ENCODE measurements around the gene MGAT3. TPM values are rescaled to one million over a fixed set of nuclear protein-coding genes. Genes with fewer than 3 reads are reported as not detected.

The MGAT3 gene
- total and polyA plus RNA-seq, 2 donors (not counting 3 experiments of a cell fraction or from before 2014, with no cell fraction given) = not detected

- TF ChIP-seq MAX (IDR thresholded peaks at IDR 0.05; ENCODE audit: insufficient read depth, insufficient read length) (no peak), CTCF (IDR thresholded peaks at IDR 0.05; ENCODE audit: extremely low read depth in 1 of 2, insufficient read depth in 1 of 2, low read depth in 1 of 2, low read length in 2 of 2) (no peak), FOS (IDR thresholded peaks at IDR 0.05; ENCODE audit: borderline replicate concordance, insufficient read depth, low read length) (no peak), JUN (IDR thresholded peaks at IDR 0.05; ENCODE audit: borderline replicate concordance, insufficient read depth, insufficient read length, low read depth) (no peak), POLR2A (IDR thresholded peaks at IDR 0.05; ENCODE audit: low read depth, low read length) (no peak), MYC (IDR thresholded peaks at IDR 0.05; ENCODE audit: low read depth, low read length) (no peak), POLR2AphosphoS5 (IDR thresholded peaks at IDR 0.05; ENCODE audit: insufficient read depth, low read depth, low read length) (no peak), EZH2 (IDR thresholded peaks at IDR 0.05; ENCODE audit: borderline replicate concordance, low read depth, low read length, severe bottlenecking) (no peak)
- Histone ChIP-seq H4K20me1 (replicated peaks; ENCODE audit: control insufficient read depth, extremely low read depth, insufficient read depth, low read length) (no peaks in the 10 kb centered on the region), H3K9me3 (replicated peaks; ENCODE audit: control insufficient read depth, insufficient read depth, low read length) (no peaks in the 10 kb centered on the region), H3K4me3 (replicated peaks in 1 of 3; ENCODE audit: insufficient read depth in 1 of 3, low read depth in 1 of 3, low read length in 3 of 3) (no peak overlapping the region), H3K27ac (ENCODE audit: insufficient read depth, low read depth, low read length) (no peak overlapping the region), H3K4me1 (ENCODE audit: control insufficient read depth, extremely low read depth, insufficient read depth, low read length) (peaks cover 14% of the 10 kb centered on the region), H2AFZ (ENCODE audit: low read depth, low read length) (no peak overlapping the region), H3K9ac (replicated peaks; ENCODE audit: extremely low read depth, insufficient read depth, low read length) (no peak overlapping the region), H3K27me3 (ENCODE audit: control insufficient read depth in 2 of 2, insufficient read depth in 2 of 2, low read length in 2 of 2) (no peaks in the 10 kb centered on the region), H3K79me2 (ENCODE audit: control insufficient read depth, insufficient read depth, low read length) (no peaks in the 10 kb centered on the region), H3K36me3 (ENCODE audit: control insufficient read depth in 2 of 2, extremely low read depth in 1 of 2, insufficient read depth in 2 of 2, low read length in 2 of 2) (peaks cover 13 to 23% of the 10 kb centered on the region in 2 experiments), H3K9me1 (replicated peaks; ENCODE audit: control insufficient read depth, extremely low read depth, insufficient read depth, low read length) (no peaks in the 10 kb centered on the region), H3K4me2 (ENCODE audit: insufficient read depth, low read length) (no peak overlapping the region)
- dilution Hi-C loops (cut with MboI; ENCODE audit: extremely low pct_ligation_motif_present, low sequenced_read_pairs) = no loop called here
- CTCF ChIA-PET = no interaction called here
- POLR2A ChIA-PET = no interaction called here
- no peak for FAIRE-seq
- no peak for DNase-seq (ENCODE audit: low read depth, low spot score)
- intact Hi-C loops (cut with micrococcal nuclease) = no loop called here
- no TSS peak for BruUV-seq (replicated peaks)
Measured at GRCh38 chr22:39428597-39429071, 28.2 kb upstream of the MGAT3 start.

Measured in endothelial cell of umbilical vein (primary cell).